ENCODE data around the gene MAPKAPK5. TPM values are rescaled to one million over a fixed set of nuclear protein-coding genes. Genes with fewer than 3 reads are reported as not detected.

The MAPKAPK5 gene, protein sequence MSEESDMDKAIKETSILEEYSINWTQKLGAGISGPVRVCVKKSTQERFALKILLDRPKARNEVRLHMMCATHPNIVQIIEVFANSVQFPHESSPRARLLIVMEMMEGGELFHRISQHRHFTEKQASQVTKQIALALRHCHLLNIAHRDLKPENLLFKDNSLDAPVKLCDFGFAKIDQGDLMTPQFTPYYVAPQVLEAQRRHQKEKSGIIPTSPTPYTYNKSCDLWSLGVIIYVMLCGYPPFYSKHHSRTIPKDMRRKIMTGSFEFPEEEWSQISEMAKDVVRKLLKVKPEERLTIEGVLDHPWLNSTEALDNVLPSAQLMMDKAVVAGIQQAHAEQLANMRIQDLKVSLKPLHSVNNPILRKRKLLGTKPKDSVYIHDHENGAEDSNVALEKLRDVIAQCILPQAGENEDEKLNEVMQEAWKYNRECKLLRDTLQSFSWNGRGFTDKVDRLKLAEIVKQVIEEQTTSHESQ
- 48.9 TPM for total RNA-seq
- long read RNA-seq, full-length matches to known transcripts, result 41 of 62 reads
- long read RNA-seq, partial matches to known transcripts, result 2 of 62 reads
- long read RNA-seq, other reads (novel, unspliced or antisense), result 19 of 62 reads

DNA sequence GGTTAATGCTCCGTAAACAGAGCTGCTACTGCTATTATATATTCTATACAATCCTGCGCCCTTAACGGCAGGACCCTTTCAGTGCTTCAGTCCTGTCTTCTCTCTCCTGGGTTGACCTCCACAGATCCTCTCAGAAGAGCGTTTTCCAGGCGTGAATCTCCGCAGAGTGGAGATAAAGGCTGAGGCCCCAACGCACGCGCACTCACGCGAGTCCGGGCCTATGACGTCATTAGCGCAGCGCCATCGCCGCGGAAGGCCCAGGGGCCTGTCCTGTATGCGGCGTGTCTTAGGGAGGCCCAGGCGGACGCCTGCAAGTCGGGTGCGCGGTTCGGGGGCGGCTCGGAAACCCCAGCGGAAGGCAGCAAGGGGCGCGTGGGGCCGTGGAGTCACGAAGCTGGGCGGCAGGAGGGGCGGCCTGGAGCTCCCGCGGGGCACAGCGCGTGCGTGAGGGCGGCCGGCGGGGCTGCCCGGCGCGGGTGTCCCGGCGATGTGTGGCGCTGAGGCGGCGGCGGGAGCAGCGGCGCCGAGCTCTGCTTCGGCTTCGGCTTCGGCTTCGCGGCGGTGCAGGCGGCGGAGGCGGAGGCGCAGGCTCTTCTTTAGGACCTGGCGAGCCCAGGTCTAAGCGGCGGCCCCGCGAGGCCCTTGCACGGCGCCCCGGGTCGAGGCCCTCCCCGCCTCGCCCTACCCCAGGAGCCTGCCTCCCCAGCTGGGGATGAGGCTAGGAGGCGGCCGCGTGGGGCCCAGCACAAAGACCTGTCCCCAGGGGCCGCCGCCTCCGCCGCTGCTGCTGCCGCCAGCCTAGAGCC lies at the start of gene MAPKAPK5:
Gene MAPKAPK5, plus strand, starts transcription at position 479 of the 806 bp plus-strand sequence. CDS start 506 bp downstream, outside the sequence.
- ATAC-seq (peak; percentile 96), DNase-seq (peak; percentile 97)
- TF ChIP-seq, protein P1, sequence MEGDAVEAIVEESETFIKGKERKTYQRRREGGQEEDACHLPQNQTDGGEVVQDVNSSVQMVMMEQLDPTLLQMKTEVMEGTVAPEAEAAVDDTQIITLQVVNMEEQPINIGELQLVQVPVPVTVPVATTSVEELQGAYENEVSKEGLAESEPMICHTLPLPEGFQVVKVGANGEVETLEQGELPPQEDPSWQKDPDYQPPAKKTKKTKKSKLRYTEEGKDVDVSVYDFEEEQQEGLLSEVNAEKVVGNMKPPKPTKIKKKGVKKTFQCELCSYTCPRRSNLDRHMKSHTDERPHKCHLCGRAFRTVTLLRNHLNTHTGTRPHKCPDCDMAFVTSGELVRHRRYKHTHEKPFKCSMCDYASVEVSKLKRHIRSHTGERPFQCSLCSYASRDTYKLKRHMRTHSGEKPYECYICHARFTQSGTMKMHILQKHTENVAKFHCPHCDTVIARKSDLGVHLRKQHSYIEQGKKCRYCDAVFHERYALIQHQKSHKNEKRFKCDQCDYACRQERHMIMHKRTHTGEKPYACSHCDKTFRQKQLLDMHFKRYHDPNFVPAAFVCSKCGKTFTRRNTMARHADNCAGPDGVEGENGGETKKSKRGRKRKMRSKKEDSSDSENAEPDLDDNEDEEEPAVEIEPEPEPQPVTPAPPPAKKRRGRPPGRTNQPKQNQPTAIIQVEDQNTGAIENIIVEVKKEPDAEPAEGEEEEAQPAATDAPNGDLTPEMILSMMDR (IDR thresholded peaks at IDR 0.05), result no peak
- Histone ChIP-seq H3K27ac (peak within 1 kb of the TSS; percentile 96), H3K36me3 (peaks cover 18% of the 10 kb centered on the region), H3K27me3 (no peaks in the 10 kb centered on the region), H3K9me3 (no peaks in the 10 kb centered on the region), H3K4me1 (peaks cover 37% of the 10 kb centered on the region), H3K4me3 (peak within 1 kb of the TSS; percentile 95)
- intact Hi-C loops (cut with DNase I), result no loop called here

DNA sequence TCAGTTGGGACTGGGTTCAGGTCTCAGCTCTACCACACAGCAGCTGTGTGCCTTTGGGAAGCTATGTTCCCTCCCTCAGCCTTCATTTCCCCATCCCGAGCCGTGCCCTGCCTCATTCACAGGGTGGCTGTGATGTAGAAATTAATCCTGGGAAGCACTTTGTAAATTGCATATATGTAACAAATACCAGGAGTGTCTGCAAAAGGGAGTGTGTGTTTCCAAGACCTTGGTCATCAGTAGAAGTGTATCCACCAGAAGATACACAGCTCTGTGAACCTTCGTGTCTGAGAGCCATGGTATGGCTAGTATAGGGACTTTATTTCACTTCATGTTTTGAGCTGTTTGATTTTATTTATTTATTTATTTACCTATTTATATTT lies 49.2 kb upstream of the MAPKAPK5 start:
- Histone ChIP-seq H3K4me1 (peaks cover 8% of the 10 kb centered on the region), H3K4me3 (no peak overlapping the region), H3K36me3 (peaks cover 95% of the 10 kb centered on the region), H3K27ac (no peak overlapping the region), H3K9me3 (no peaks in the 10 kb centered on the region), H3K27me3 (no peaks in the 10 kb centered on the region)
- ATAC-seq, result peak; percentile 6
- no peak for DNase-seq
- intact Hi-C loops (cut with DNase I), result loop anchor here (10.0 kb wide), 1 partner anchor 48 kb away; no protein-coding TSS in a partner anchor
- TF ChIP-seq, protein P1 (IDR thresholded peaks at IDR 0.05), result no peak

DNA sequence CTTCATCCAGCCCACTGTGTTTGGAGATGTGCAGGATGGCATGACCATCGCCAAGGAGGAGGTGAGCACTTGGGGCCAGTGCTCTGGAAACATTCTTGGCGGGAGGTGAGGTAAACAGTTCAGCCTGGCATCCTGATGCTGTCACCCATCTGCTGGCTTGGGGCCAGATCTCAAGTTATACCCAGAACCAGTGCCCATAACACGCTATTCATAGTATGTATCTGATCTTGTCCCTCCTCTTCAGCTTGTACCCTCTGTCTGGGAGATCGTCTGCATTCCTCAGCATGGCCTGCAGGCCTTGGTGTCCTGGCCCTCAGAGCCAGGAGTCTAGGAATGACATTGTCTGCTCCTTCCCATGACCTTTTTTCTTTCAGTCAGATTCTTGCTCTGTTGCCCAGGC lies 43.8 kb upstream of the MAPKAPK5 start:
- Histone ChIP-seq H3K9me3 (no peaks in the 10 kb centered on the region), H3K36me3 (peaks cover 97% of the 10 kb centered on the region), H3K27me3 (no peaks in the 10 kb centered on the region), H3K4me1 (no peaks in the 10 kb centered on the region), H3K27ac (no peak overlapping the region), H3K4me3 (no peak overlapping the region)
- intact Hi-C loops (cut with DNase I), result loop anchor here (10.0 kb wide), 1 partner anchor 53 kb away; no protein-coding TSS in a partner anchor
- ATAC-seq, result no peak
- DNase-seq, result no peak
- TF ChIP-seq, protein P1 (IDR thresholded peaks at IDR 0.05), result no peak

DNA sequence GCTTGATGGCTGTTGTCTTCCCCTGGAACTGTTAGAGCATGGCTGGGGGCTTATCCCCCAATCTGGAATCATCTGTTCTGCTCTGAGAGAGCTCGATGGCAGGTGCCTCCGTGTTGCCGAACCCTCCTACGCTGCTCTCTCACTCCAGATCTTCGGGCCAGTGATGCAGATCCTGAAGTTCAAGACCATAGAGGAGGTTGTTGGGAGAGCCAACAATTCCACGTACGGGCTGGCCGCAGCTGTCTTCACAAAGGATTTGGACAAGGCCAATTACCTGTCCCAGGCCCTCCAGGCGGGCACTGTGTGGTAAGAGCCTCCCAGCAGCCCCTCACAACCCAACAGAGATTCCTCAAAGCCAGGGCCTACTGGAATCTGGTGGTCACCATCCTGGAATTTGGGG lies 42.3 kb upstream of the MAPKAPK5 start:
- TF ChIP-seq, protein P1 (IDR thresholded peaks at IDR 0.05), result no peak
- Histone ChIP-seq H3K27me3 (no peaks in the 10 kb centered on the region), H3K9me3 (no peaks in the 10 kb centered on the region), H3K36me3 (peaks cover 97% of the 10 kb centered on the region), H3K27ac (no peak overlapping the region), H3K4me1 (no peaks in the 10 kb centered on the region), H3K4me3 (no peak overlapping the region)
- intact Hi-C loops (cut with DNase I), result loop anchor here (10.0 kb wide), 1 partner anchor 55 kb away; no protein-coding TSS in a partner anchor
- DNase-seq, result no peak
- ATAC-seq, result no peak

DNA sequence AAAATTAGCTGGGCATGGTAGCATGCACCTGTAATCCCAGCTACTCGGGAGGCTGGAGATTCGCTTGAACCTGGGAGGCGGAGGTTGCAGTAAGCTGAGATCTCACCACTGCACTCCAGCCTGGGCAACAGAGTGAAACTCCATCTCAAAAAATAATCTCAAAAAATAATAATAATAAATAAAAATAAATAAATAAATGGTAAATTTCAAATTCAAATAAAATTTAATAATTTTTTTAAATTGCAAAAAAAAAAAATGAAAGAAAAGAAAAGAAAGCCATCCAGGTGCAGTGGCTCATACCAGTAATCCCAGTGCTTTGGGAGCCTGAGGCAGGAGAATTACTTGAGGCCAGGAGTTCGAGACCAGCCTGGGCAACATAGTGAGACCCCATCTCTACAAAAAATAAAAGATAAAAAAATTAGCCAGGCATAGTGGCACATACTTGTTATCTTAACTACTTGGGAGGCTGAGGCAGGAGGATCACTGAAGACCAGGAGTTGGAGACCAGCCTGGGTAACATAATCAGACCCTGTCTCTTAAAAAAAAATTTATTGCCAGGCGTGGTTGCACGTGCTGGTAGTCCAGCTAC lies 38.9 kb upstream of the MAPKAPK5 start:
- DNase-seq, result no peak
- TF ChIP-seq, protein P1 (IDR thresholded peaks at IDR 0.05), result no peak
- no peaks in the 10 kb centered on the region for H3K9me3 ChIP-seq
- intact Hi-C loops (cut with DNase I), result no loop called here
- no peaks in the 10 kb centered on the region for H3K4me1 ChIP-seq
- H3K27me3 ChIP-seq, result no peaks in the 10 kb centered on the region
- H3K4me3 ChIP-seq, result no peak overlapping the region
- no peak overlapping the region for H3K27ac ChIP-seq
- ATAC-seq, result no peak
- H3K36me3 ChIP-seq, result peaks cover 97% of the 10 kb centered on the region
